Prostate gland (tissue), 2 donors: ENCODE data around the gene RPTOR. TPM values are rescaled to one million over a fixed set of nuclear protein-coding genes. Genes with fewer than 3 reads are reported as not detected.

Source experiments
- DNase-seq: peaks from one replicate; pipeline ENCODE4 v3.0.0-alpha.2; 2019; ENCODE audit warnings: low spot score
- H3K27ac ChIP-seq, 2 donors: fragments of 200-600 bp; sonication (generic); 2 replicates each; pipeline ENCODE4 v1.5.1; 2017 to 2019
- H3K27me3 ChIP-seq: fragments of 200-600 bp; sonication (generic); replicated peaks from 2 replicates; pipeline ENCODE4 v1.5.1; 2019; ENCODE audit not compliant: insufficient read depth
- H3K36me3 ChIP-seq, 2 donors: fragments of 200-600 bp; sonication (generic); 1 replicate in 1 of 2; 2 replicates in 1 of 2; pipeline versions ENCODE4 v1.5.1 to v1.8.1; 2017 to 2019
- H3K4me1 ChIP-seq: fragments of 200-600 bp; sonication (generic); replicated peaks from 2 replicates; pipeline ENCODE4 v1.5.1; 2019
- H3K4me3 ChIP-seq, 2 donors: fragments of 200-600 bp; sonication (generic); 2 replicates each; pipeline ENCODE4 v1.5.1; 2017 to 2019
- H3K9me3 ChIP-seq: fragments of 200-600 bp; sonication (generic); 2 replicates; pipeline ENCODE4 v1.5.1; 2017
- CTCF ChIP-seq, 4 experiments: fragments of 200-600 bp in 2 of 4; fragments of 450-650 bp in 2 of 4; sonication (generic) in 2 of 4; IDR thresholded peaks; 1 replicate in 3 of 4; 2 replicates in 1 of 4; pipeline ENCODE4 v1.5.1; 2016 to 2019; ENCODE audit warnings: antibody characterized with exemption in 4 of 4, mild to moderate bottlenecking in 2 of 4, moderate library complexity in 2 of 4
- POLR2A ChIP-seq: fragments of 450-650 bp; IDR thresholded peaks from one replicate; pipeline ENCODE4 v1.6.1; 2016; ENCODE audit warnings: antibody characterized with exemption, mild to moderate bottlenecking
- POLR2AphosphoS5 ChIP-seq: sonication (generic); formaldehyde crosslinking; IDR thresholded peaks from one replicate; pipeline ENCODE4 v1.6.1; 2017; ENCODE audit warnings: antibody characterized with exemption
- WGBS: methylation state at CpG from one replicate; pipeline ENCODE4 v1.1.5; 2018; 5-methylcytosine and 5-hydroxymethylcytosine counted together
- intact Hi-C: fragments of 100-400 bp; cut with DNase I; formaldehyde crosslinking; loops from one replicate; pipeline ENCODE4 v1.14.2; 2022
- total RNA-seq, 2 donors: library from RNA; depleted of rRNA; stranded (reverse); fragments of >200 nt; gene quantifications; one replicate each; pipeline ENCODE4 v1.1.0, GENCODE V29; 2016

The RPTOR gene
- total RNA-seq, 2 donors from 2014 or later: 30.3 to 62.5 TPM

DNA sequence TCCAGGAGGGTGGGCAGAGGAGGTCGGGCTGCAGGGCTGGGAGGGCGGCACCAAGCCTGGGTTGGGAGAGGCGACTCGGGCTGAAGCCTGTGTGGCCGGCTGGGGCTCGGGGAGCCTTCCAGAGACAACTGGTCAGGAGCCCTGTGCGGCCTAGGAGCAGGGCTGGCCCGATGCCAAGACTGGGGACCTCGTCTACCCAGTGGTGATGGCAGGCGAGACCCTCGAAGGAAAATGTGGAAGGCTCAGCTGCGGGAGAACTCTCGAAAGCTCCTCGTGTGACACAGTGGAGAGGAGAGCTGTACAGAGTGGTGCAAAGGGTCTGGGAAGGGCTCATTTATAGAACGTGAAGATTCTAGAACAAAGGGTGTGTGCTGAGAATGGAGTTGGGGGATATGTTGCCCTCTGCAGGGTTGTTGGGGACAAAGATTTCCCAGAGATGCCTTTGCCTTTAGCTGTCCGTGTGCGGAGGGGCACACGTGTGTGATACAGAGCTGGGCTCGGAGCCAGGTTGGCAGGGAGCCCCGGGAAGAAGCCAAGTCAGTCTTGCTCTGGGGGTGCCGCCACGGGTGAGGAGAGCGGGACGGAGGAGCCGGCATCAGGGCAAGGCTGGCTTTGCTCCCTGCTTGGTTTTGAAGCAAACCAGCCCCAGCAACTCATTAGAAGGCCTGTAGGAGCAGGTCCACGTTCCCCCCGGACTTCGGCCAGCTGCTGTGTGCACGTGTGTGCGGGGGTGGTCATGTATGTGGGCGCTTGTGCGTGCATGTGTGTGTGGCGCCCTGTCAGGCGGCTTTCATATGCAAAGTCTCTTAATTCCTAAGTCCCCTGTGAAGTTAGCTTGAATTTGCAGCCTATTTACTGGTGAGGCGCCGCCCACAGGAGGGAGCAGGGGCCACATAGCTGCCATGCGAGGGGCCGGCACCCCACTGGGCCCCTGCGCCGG is 314.6 kb downstream of the RPTOR start:
- 48% methylated on average over 40 of the region's 40 CpGs for WGBS
- Histone ChIP-seq H3K27ac (no peak overlapping the region), H3K4me1 (peaks cover 4% of the 10 kb centered on the region), H3K27me3 (no peaks in the 10 kb centered on the region), H3K9me3 (no peaks in the 10 kb centered on the region), H3K4me3 (no peak overlapping the region), H3K36me3 (no peaks in the 10 kb centered on the region)
- TF ChIP-seq POLR2AphosphoS5 (no peak), CTCF (IDR thresholded peaks at IDR 0.05) (peak in 1 of 4 experiments; percentile 3), POLR2A (no peak)
- DNase-seq: peak; percentile 30
- intact Hi-C loops: loop anchor here (10.0 kb wide), 1 partner anchor 384 kb away; the partner anchor contains the start of gene NPTX1

DNA sequence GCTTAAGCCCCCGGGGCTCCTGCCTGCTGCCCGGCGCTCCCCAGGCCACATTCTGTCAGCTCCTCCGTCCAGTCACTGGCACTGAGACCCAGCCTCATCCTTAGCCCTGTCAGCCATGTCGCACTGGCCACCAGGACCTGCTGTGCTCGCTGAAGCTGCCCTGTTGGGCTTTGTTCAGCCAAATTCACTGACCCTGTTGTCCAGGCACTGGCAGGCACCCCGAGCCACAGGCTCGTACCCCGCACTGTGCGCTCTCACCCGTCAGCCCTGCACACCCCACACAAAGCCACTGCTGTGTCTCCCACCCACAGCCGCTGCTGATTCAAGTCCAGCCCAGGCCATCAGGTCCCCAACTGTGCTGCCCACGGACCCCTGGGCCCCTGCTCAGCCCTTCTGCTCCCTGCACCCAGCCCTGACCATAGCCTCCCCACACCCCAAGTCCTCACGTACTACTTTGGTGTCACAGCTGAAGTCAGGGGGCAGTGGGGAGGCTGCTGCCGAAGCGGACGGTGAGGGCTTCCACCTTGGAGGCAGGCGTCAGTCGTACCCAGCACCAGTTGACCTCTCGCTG is 315.5 kb downstream of the RPTOR start:
- H3K27ac ChIP-seq: no peak overlapping the region

DNA sequence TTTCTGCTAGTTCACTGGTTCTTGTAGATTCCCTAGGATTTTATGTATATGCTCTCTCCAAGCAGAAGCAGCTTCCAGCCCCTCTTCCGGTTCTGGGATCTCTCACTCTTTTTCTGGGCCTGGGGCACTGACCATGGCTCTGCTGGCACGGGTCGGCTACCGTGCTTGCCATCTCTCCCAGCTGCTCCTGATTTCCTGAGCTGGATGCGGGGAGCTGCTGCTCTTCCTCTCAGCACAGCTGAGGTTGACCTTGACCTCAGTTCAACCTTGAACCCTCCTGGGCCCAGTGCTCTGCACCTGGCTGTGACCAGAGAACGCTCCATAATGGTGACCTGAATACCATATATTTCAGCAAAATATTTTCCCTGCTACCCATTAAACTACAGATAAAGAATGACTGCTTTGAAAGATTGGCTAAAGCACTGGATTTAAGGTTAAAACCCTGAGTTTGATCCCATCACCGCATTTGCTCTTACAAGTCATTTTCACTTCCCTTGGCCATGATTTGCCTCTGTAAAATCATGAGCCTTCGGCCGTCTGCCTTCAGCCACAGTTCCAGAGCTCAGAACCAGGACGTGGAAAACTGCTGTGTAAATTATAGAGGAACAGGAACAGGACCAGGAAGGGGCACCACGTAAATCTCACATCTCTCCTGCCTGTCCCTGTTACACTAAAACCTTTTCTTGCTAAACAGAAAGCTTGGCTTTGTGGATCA is 316.2 kb downstream of the RPTOR start:
- intact Hi-C loops: loop anchor here (10.0 kb wide), 1 partner anchor 316 kb away; the partner anchor contains the start of gene RPTOR
- no peaks in the 10 kb centered on the region for H3K27me3 ChIP-seq
- no peaks in the 10 kb centered on the region for H3K9me3 ChIP-seq
- H3K4me1 ChIP-seq: peaks cover 4% of the 10 kb centered on the region
- no peak for TF ChIP-seq POLR2AphosphoS5
- TF ChIP-seq CTCF (IDR thresholded peaks at IDR 0.05): no peak
- TF ChIP-seq POLR2A: no peak
- no peaks in the 10 kb centered on the region for H3K36me3 ChIP-seq
- no peak overlapping the region for H3K4me3 ChIP-seq
- DNase-seq: no peak
- WGBS: 73% methylated on average over 11 of the region's 11 CpGs
- H3K27ac ChIP-seq: peak overlapping the region in 1 of 2 donors; percentile 36

More for the DNA sequence above, 315.5 kb downstream of the RPTOR start:
- Histone ChIP-seq H3K4me1 (peaks cover 4% of the 10 kb centered on the region), H3K9me3 (no peaks in the 10 kb centered on the region), H3K27me3 (no peaks in the 10 kb centered on the region), H3K4me3 (no peak overlapping the region), H3K36me3 (no peaks in the 10 kb centered on the region)
- TF ChIP-seq CTCF (IDR thresholded peaks at IDR 0.05): no peak
- TF ChIP-seq POLR2A: no peak
- TF ChIP-seq POLR2AphosphoS5: no peak
- DNase-seq: no peak
- WGBS: 94% methylated on average over 20 of the region's 20 CpGs
- intact Hi-C loops: loop anchor here (10.0 kb wide), 1 partner anchor 315 kb away; the partner anchor contains the start of gene RPTOR

GRCh38 chr17:80861418-80861815 is 316.8 kb downstream of the RPTOR start:
- TF ChIP-seq POLR2AphosphoS5 (no peak), CTCF (IDR thresholded peaks at IDR 0.05) (no peak), POLR2A (no peak)

More at GRCh38 chr17:80861418-80861815, 316.8 kb downstream of the RPTOR start:
- 47% methylated on average over 11 of the region's 11 CpGs for WGBS
- Histone ChIP-seq H3K4me1 (peaks cover 4% of the 10 kb centered on the region), H3K27ac (peak overlapping the region in 1 of 2 donors; percentile 36), H3K9me3 (no peaks in the 10 kb centered on the region), H3K4me3 (no peak overlapping the region), H3K27me3 (no peaks in the 10 kb centered on the region), H3K36me3 (no peaks in the 10 kb centered on the region)
- no peak for DNase-seq
- intact Hi-C loops: loop anchor here (10.0 kb wide), 1 partner anchor 317 kb away; the partner anchor contains the start of gene RPTOR
